HG03039 (cell line): ENCODE data around the gene HOXA3.

Experiments used
- ATAC-seq: cut with Tn5 transposase; IDR thresholded peaks from one replicate; pipeline ENCODE4 v1.9.1; 2021; ENCODE audit warnings: mild to moderate bottlenecking, moderate library complexity; ENCODE audit not compliant: unreplicated experiment

HOXA3 gene

DNA sequence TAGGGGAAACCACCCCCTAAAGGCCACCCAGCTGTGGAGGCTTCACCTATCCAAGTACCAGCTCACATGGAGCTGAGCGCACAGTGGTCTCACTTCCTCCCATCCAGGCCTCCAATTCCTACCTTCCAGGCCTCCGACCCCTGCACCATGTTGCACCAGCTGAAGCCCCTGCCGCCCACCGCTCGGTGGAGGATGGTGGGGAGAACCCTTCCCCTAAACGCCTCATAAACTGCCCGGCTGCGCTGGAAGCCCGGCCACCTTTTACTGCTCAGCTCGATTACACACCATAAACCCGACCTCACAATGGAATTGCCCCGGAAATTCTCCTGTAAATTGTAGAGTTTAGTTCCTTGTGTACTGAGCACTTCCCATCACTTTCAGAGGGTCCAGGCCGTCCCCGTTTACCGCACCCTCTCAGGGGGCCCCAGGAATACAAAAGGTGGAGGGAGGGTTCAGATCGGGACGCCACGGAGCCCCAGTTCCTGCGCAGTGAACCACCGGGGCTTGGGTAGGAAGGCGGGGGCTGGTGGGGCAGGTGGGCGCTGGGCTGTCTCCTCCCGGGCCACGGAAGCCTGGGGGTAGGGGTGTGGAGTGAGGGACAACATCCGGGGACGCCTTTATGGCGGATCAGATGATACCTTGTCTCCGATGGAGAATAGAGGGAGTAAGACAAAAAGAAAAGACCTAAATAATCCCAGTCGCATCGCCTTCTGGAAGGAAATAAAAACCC is 5.5 kb upstream of the HOXA3 start:
- ATAC-seq: no peak

DNA sequence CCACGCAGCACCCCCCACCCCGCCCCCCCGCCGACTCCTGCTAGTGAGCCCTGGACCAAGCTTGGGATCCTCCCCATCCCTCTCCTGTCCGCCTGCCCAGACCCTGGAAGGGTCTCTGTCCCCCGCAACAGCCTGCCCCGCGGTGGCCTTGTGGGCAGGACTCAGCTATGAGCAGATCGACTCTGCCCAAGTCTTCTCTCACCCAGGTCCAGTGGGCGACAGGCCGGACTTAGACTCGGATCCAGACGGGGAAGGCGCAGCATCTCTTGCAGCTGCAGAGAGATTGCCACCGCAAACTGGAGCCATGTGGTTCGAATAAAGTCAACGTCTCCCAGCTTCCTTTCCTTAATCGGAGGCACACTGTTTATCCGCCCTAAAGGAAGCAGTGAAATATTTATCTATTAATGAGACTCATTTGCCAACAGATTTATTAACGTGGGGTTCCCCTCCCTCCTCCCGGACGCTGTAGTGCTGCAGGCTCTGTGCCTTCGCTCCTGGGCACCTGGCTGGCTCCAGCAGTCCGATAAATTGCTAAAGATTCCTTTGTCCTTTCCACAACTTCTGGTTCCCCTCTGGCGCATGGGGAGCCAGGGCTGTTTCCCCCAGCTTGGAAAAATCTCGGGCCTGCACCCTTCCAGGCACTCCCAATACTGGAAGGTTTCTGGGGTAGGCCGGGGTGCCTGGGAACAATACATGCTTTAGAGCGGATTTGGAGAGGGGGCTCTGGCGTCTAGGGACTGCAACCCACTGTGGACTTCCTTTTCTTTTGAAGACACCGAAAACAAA is 4.7 kb upstream of the HOXA3 start:
- ATAC-seq: no peak

DNA sequence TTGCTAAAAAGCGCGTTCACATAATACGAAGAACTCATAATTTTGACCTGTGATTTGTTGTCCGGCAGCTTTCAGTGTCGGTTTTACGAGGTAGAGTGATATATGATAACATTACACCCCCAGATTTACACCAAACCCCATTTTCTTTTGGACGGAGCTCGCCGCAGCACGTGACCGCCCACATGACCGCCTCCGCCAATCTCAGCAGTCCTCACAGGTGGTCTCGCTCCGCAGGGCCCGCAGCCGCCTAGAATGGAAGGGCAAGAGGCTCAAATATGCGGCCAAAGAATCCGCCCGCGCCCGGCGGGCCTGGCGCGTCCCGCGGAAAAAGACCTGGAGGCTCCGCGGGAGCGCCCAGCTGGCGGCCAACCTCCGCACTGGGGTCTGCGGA is 4.1 kb upstream of the HOXA3 start, which contains the start of gene HOXA7:
TSS of gene HOXA7 (minus strand) at position 168 of the 391 bp plus-strand sequence. CDS start at position 38, 130 bp downstream.
- ATAC-seq: no peak

DNA sequence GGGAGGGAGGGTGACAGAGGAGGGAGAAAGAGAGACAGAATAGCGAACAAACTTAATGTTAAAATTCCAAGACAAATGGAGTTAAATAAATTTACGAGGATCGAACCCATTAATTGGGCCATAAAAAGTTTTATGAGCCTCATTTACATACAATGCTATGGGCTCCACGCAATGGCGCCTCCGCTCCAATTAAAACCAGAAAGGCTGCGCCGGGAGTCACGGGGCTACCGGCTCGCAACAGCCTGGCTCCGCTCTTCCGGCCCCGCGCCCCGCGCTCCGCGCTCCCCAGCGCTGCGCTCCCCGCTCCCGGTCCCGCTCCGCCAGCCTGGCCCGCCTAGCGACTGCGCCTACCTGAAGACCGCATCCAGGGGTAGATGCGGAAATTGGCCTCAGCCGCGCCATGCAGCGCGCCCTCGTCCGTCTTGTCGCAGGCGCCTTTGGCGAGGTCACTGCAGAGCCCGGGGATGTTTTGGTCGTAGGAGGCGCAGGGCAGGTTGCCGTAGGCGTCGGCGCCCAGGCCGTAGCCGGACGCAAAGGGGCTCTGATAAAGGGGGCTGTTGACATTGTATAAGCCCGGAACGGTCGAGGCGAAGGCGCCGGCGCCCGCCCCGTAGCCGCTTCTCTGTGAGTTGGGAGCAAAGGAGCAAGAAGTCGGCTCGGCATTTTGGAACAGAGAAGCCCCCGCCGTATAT is 3.6 kb upstream of the HOXA3 start:
- ATAC-seq: no peak

DNA sequence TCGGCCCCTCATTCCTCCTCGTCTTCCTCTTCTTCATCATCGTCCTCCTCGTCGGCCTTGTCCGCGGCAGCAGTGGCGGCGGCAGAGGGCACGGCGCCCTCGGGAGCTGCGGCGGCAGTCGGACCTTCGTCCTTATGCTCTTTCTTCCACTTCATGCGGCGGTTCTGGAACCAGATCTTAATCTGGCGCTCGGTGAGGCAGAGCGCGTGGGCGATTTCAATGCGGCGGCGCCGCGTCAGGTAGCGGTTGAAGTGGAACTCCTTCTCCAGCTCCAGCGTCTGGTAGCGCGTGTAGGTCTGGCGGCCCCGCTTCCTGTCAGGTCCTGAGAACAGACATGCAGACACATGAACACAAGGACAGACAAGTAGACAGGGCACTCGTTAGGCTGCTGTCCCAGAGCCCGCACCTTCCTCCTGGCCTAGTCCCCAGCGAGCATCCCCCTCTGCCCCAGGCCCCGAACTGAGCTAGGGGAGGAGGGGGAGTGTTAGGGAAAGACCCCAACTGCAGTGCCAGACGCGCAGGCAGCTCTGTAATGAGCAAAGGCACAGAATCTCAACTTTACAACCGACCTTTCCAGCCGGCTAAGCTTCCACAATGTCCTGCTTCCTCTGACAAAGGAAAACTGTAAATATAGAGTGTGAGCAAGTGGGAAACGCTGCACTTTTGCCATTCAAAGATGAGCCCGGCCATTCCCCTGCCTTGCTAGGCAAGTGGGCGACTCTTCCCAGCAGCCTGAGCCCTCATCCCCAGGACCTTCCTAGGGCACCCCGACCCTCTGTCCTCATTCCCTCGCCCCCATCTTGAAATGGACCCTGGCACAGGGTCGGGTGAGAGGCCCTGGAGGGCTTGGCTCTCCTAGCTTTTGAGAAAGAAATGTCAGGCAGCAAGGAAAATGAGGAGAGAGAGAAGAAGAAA is 2.8 kb upstream of the HOXA3 start:
- no peak for ATAC-seq

DNA sequence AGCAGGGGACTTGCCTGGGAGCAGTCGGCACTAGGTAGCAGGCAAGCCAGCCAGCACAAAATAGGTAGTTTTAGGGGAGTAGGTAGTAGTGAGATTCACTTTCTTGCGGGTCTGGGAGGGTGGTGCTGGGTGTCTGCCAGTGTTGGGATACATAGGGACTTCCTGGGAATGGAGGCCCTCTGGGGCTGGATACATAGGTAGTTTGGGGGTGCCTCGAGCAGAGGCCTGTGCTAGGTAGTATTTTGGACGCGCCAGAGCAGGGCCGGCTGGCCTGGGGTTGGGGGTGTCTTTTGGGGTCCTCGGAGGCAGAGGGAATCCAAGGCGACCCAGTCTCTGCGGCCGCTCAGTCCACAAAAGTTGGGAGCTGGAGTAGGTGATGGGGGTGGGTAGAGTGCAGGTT is 2.0 kb upstream of the HOXA3 start:
- no peak for ATAC-seq

DNA sequence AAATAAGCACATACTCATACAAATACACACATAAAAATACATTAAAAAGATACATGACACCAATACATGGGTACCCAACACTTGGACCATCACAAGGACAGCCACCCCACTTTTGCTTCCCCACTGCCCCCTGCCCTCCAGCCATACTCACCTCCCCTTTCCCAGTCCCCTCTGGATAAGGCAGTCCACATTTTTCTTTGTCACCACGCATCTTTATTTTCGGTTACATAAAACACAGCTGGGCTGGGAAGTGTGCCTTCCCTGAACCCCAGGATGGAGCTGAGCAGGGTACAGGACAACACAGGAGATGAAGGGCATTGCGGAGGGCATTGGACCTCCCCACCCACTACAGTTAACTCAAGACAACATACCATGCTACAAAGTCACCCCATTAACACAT is 1.1 kb upstream of the HOXA3 start:
- no peak for ATAC-seq

DNA sequence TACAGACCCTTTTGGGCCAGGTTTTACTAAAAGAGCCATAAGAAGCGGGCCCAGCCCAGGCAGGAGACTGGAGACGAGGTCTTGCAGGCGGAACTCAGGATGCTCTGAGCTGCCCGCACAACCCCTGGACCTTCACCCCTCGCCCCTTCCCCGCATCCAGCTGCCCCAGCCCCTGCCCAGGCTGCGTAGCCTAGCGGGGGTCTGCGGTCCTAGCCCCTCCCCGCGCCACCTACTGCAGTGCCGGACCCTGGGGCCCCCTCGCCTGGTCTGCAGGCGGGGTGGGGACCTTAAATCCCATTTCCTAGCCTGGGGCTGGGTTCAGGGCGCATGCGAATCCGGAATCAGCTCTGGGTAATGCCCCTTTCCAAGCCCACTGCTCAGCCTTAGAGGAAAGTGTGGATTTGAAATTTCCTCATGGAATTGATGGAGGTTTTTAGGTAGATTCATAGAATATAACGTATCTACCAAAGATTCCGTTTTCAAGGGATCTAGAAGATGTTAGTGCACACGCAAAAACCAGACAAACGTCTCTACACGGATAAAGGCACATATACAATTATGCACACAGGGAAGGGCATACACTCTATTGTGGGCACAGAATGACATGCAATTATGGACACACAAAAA is 546 bp upstream of the HOXA3 start:
- no peak for ATAC-seq

DNA sequence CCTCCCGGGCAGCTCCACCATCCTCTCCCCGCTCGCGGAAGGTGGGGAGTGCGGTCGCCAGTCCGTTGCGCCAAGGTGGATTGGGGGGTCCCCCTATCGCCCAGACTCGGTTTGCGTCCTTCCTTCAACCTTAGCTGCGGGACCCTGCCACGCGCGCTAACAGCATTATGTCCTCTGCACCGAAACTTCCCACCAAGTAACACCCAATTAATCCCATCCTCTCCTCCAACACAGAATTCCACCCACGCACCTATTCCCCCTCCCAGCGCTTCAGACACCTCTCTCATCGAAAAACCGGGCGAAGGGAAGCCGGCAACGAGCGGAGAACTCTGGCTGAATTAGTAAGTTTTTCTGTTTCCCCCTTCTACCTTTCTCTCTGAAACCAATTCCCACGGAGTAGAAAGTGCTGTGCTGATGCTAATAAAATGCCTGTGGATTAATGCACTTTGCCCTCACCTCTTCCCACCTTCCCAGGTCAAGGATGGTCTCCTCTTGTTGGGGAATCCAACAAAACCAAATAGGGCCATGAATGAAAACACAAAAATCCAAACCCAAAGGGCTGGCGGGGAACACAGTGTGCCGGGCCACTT is 947 bp downstream of the HOXA3 start:
- no peak for ATAC-seq

DNA sequence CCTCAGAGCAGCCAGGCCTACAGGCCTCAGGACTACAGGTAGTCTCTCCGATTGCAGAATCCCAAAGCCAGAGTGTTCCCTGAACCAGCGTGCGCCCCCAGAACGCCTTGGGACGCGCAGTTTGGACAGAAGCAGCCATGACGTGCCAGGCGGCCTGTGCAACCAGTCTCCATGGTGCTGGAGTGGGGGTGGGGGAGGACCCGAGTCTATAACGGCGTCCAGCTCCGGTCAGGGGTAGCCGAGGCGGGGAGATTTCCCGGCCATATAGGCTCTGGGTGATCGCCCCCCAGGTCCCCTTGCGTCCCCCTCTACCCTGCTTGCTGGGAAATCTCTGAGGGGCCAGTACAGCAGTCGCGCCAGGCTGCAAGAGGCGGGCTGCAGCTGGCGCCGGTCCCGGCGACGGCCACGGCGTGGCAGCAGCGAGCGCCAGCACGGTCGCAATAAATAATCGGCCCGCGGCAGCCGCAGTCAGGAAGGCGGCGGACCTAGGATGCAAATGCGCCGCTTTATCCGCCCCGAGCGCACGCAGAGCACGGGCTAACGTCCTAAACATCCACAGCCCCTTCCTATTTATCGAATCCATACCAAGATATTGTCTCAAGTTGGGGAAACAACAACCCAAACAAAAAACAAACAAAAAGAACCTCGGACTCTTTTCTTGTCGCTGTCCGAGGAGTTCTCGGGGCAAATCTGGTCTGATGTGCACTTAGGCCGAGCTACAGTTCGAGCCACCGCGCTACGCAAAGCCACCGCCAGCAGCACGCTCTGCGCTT is 1.6 kb downstream of the HOXA3 start:
- no peak for ATAC-seq

DNA sequence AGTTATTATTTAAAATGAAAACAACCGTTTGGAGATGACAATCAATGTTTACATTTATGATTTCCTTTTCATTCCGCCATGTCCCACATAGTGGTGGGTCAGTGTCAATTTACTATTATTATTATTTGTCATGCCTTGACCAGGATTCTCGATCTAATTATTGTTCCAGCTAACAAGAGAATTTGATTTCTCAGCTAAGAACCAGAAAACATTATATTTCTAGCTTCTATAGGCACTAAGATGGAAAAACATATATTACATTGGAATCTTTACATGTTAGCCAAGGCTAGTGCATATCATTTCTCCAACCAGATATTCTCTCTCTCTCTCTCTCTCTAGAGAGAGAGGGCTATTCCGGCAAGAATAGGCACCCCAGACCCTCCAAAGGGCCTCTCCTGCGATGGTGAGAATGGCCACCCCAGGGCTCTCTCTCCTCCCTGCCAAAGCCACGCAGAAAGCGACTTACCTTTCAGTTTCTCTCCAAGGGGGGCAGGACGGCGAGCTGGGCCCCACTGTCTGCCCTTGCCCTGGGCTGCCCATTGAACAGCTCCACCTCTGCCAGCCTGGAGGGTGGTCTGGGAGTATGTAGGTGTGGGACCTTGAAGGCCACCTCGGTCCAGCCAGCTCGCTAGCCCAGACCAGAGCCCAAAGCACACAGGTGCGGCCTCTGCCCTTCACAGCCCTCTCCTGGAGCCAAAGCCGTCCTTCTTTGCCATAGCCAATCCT is 2.4 kb downstream of the HOXA3 start:
- no peak for ATAC-seq

DNA sequence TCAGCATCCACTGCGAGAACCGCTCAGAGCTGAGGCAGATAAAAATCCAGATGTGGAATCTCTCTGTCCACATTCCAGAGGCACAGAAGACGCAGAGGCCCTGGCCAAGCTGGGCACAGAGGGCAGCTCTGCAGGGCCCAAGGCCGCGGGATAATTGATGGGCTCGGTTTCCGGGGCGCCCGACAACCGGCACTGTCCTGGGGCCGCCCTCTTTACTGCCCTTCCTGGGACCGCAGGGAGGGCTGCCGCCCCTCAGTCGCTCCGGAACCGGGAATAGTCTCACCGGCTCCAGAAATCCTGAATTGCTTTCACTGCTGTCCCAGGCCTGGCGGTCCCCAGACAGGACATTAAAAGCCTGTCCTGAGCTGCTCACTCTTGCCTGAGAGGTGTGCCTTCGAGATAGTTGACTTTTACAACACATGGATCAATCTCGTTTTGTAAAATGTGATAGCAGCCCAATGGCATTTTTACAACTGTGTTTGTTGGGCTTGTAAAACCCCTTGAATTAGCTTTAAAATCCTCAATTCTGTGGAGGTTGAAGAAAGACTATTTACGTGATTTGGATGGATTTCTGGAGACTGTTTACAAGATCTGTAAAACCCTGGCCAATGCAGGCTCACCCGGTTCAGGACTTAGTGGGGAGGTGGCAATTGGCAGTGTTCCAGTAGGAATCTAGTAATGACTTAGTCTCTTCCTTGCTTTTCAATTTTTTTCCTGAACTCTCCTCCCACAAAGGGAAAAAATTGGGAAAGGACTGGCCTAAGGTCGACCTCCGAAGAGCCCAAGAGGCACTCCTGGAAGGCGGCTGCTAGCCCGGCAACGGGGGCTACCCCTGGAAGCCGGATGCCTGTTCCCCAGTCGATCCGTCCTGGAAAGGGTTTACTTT is 3.4 kb downstream of the HOXA3 start:
- ATAC-seq: no peak

DNA sequence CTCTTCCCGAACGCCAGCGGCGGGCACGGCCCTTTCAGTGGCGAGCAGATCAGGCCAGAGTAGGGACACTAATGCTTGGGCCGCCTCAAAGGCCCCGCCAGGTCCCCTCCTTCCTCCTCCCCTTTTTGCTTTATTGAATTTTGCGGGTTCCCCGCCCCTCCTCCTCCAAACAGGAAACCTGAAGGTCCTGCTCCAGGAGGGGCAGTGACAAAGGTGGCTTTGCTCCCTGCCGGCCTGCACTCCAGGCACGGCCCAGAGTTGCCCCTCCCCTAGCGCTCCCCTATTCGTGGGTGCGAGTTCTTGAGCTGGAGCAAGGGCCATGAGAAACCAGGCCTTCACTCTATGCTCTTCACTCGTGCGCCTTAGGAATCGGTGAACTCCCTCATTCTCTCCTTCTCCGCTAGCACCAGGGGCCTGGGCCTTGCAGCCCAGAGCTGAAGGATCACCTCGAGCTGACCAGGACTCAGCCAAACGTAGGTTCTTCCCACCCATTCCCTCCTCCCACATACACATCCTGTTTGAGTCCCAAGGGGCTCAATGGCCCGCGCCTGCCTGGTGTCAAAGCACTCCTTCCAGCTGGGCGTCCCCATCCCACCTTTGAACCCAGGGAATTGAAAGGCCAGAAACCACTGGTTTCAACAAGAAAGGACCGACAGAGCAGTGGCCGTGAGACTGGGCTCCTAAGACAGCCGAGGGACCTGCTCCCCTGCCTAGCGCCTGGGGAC is 4.2 kb downstream of the HOXA3 start:
- ATAC-seq: no peak

DNA sequence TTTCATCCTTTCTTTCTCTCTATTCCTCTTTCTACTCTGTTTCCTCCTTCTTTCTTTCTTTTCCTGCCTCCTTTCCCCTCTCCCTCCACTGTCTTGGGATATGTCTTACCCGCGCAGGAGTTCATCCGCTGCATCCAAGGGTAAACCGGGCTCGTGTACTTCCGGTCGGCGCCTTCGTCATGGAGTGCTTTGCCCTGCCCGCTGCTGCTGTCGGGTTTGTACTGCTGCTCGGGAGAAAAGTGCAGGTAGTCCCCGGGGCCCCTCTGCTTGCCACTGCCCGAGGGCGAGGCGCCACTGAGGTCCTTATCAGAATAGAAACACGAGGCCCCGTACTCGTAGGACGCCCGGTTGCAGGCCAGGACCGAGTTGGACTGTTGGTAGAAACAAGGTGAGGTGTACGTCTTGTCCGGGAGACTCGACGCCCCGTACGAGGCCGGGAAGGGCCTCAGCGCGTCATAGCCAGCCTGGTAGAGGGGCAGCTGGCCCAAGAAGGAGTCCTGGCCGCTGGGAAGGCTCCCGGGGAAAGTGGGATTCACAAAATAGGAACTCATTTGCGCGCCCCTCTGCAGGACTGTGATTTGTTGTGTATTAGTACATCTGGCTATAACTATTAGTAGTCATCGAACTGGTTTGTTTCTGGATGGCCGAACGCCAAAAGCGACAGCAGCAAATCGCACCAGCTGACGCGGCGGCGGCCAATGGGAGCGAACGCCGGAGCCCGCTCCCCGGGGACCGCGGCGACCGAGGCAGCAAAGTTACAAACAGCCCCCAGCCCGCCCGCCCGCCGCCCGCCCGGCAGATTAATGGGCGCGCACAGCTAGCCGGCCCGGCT is 5.0 kb downstream of the HOXA3 start, which contains the start of gene HOXA6:
TSS of gene HOXA6 (minus strand) at position 576 of the 832 bp plus-strand sequence. CDS start at position 551, 25 bp downstream.
- no peak for ATAC-seq

DNA sequence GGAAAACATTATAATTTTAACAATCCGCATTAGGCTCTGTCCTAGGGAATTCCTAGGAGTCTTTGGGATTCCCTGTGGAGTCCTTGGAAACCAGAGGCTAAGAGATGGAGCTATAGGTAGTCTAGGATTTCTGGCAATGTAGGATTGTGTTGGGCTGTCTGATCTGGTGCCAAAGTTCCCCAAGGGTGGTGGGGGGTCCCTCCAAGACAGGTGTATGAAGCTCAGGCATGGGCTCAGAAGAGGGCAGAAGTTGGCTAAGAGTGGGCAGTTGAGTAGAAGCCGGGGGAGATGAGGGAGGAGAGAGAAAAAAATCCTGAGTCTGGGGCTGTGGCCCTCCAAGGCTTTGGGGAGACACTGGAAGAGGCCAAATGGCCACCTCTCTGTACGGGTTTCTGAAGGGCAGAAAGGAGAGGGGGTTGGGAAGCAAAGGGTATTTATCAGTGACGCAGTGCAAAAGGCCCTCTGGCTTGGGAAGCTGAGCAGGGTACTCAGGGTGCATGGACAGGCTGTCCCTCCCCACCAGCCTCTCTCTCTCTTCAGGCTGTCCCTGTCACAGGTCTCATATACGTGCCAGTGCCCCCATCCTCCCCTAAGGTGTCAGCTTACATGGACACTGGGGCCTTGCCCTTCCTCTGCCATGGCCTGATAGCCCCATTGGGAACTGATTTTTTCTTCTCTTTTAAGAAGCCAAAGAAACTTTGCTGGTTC is 5.7 kb downstream of the HOXA3 start:
- no peak for ATAC-seq
